Fibroblast of the aortic adventitia (primary cell): ENCODE data around the gene RAP1GAP2. TPM values are rescaled to one million over a fixed set of nuclear protein-coding genes. Genes with fewer than 3 reads are reported as not detected.

Source experiments
- DNase-seq: peaks from one replicate; pipeline ENCODE4 v3.0.0-alpha.2; 2010; ENCODE audit warnings: low read depth
- H3K4me3 ChIP-seq: 2 replicates; pipeline ENCODE4 v1.5.1; 2011; ENCODE audit warnings: low read depth, mild to moderate bottlenecking, control low read depth, low read length, moderate library complexity
- total RNA-seq: library from RNA; depleted of rRNA; stranded (reverse); fragments of >200 nt; gene quantifications from 2 replicates; pipeline ENCODE4 v1.2.3, GENCODE V29; 2012; ENCODE audit warnings: low replicate concordance
- TF ChIP-seq, protein P1 (sequence below): IDR thresholded peaks from 2 replicates; pipeline ENCODE4 v1.5.1; 2011; ENCODE audit warnings: mild to moderate bottlenecking, low read length, control low read depth, inconsistent platforms; ENCODE audit not compliant: insufficient read depth

RAP1GAP2 gene
- total RNA-seq, 1 donor, result 5.0 TPM

DNA sequence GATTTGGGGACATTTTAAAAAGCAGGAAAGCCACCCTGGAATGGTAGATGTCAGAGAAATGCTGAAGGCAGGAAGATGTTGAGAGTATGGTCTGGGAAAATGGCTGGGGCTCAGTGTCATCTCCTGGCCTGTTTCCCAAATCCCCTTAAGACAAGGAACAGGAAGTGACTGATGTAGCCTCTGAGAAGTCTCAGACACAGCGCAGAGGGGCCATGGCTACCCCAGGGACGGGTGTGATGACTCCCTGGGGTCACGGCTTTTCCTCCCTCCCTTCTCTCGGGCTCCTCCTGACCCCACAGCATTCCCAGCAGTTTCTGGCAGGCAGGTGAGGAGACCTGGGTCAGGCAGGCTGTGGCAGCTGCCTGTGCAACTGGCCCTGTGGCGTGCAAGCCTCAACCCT lies 45.4 kb downstream of the RAP1GAP2 start:
- TF ChIP-seq, protein P1, sequence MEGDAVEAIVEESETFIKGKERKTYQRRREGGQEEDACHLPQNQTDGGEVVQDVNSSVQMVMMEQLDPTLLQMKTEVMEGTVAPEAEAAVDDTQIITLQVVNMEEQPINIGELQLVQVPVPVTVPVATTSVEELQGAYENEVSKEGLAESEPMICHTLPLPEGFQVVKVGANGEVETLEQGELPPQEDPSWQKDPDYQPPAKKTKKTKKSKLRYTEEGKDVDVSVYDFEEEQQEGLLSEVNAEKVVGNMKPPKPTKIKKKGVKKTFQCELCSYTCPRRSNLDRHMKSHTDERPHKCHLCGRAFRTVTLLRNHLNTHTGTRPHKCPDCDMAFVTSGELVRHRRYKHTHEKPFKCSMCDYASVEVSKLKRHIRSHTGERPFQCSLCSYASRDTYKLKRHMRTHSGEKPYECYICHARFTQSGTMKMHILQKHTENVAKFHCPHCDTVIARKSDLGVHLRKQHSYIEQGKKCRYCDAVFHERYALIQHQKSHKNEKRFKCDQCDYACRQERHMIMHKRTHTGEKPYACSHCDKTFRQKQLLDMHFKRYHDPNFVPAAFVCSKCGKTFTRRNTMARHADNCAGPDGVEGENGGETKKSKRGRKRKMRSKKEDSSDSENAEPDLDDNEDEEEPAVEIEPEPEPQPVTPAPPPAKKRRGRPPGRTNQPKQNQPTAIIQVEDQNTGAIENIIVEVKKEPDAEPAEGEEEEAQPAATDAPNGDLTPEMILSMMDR, result no peak
- H3K4me3 ChIP-seq, result no peak overlapping the region
- DNase-seq, result no peak

DNA sequence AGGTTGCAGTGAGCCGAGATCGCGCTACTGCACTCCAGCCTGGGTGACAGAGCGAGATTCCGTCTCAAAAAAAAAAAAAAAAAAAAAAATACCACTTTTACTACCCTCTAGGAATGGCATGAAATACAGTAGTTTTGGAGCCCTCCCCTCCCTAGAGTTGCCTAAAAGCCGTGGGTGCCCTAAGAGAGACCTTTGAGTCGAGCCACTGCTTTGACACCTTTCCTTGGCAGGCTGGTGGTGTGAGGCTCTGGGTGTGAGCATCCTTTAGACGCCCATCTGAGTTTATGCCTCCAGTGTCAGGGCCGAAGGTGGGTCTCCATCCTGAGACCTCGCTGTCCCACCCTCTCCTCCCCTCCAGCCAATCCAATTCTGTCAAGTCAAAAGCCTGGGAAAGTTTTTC lies 46.2 kb downstream of the RAP1GAP2 start:
- H3K4me3 ChIP-seq, result no peak overlapping the region
- no peak for DNase-seq
- TF ChIP-seq, protein P1, result no peak

DNA sequence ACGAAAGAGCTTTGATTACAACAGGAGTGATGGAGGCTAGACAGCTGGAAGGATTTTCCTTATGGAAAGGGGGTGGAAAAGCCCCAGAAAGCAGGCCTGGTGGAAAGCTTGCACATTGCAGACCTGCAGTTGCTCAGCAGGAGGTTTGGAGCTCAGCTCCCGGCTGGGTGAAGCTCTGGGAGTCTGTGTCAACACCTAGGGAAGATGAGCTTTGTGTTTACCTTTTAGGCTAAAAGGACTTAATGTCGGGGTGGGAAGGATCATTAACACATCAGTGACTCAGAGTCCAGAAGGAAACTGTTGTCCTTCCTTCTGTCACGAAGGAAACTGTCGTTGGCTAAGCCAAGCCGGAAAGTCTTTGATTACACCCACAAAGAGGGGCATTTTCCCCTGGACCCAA lies 48.2 kb downstream of the RAP1GAP2 start:
- TF ChIP-seq, protein P1, result no peak
- H3K4me3 ChIP-seq, result no peak overlapping the region
- DNase-seq, result no peak

DNA sequence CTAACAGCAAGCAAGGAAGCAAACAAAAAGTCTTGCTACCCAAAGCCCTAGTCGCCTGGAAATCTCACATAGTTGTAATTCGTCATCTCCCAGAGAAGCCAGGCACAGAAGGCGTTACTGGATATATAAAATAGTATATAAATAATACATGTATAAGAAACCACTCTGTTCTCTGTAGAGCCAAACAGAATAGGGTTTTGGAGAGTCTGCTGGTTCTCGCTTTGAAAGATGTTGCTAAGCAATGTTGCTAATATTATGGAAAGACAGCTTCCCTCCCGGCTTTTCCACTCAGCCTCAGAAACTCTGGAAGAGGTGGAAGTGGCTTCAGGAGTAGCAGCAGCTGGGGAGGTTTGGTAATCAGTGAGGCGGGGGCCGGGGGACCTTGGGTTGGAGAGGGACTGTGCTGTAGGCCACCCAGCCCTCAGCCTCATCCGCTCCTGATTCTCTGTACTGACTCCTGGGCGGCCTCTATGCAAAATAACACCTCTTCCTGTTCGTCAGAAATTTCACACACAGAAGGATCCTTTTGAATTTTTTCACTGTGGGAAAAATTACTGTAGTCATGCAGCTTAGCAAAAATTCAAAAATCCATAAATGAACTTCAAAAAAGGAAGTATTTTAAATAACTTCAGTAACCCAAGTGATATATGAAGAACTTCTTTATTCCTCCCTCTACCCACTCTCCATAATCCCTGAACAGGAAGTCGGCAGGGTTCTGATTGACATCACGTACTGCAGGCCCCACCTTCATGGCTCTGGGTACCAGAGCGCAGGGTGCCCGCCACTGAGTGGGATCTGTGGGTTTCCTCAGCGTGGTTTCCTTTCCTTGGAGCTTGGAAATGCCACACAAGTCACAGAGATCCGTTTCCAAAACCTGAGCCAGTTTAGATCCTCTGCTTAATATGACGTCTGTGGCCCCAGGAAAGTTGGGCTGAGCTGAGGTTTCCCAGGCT lies 51.4 kb downstream of the RAP1GAP2 start:
- TF ChIP-seq, protein P1, result no peak
- H3K4me3 ChIP-seq, result no peak overlapping the region
- DNase-seq, result no peak

DNA sequence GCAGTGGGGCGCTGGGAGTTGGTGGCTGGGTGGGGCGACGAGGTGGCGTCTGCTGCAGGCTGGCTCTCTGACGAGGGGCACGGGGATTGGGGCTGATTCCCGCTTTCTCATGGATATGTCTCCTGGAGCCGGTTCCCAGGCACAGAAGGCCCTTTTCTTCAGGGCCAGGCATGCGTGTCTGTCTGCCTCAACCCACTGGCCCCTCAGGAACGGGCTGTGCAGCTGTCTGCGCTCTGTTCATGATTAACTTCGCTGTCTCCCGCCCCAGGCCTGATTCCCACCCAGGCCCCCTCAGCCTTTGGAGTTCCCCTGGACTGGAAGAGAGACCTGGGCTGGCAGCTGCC lies 53.1 kb downstream of the RAP1GAP2 start:
- TF ChIP-seq, protein P1, result no peak
- DNase-seq, result no peak
- H3K4me3 ChIP-seq, result no peak overlapping the region

DNA sequence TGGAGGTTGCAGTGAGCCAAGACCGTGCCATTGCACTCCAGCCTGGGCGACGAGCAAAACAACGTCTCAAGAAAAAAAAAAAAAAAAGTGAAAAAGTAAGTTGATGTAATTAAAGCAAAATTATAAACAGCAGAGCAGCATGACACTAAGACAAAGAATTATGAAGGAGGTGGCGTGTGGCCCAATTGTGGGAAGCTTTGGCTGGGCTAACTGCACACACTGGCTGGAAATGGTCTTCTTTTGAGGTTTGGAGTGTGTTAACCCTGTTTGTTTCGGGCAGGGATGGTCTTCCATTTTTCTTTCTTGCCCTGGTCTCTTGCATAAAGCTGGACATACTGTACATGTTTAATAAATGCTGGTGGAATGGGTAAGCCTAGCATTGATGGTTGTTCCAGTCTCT lies 54.8 kb downstream of the RAP1GAP2 start:
- no peak for DNase-seq
- TF ChIP-seq, protein P1, result no peak
- H3K4me3 ChIP-seq, result no peak overlapping the region
